ENCODE measurements around the gene RAD50.

RAD50 gene

DNA sequence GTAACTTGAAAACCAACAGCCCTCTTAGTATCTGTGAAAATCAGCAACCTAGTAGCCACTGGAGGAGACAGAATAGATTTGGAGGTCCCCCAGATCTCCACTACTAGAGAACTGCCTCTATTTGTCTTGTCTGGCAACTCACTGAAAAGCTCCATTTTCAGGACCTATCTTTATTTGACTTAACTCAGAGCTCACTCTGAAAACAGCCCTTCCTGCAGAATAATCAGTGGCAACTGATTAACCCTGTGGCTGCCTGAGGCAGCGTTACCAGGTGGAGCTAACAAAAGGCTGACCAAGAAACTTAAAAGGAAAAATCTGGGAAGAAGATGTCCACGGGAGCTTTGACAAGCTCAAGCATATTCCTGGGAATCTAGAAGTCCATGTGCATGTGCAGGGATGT, 90.7 kb downstream of the RAD50 start:
- no peaks in the 10 kb centered on the region for H3K36me3 ChIP-seq (replicated peaks; ENCODE audit: insufficient read depth, low read length)

DNA sequence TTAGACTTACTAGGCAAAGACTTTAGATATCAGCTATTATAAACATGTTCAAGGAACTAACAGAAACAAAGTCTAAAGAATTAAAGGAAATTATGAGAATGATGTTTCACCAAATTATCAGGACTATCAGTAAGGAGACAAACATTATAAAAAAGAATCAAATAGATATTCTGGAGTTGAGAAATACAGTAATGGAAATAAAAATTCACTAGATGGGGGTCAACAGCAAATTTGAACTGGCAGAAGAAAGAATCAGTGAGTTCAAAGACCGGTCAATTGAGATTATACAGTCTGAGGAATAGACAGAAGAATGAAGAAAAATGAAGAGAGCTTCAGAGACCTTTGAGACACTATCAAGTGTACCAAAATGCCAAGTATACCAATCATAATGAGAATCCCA, 91.6 kb downstream of the RAD50 start:
- H3K9ac ChIP-seq (ENCODE audit: low read length), result no peak overlapping the region
- H3K79me2 ChIP-seq (ENCODE audit: low read length), result no peaks in the 10 kb centered on the region
- H3K36me3 ChIP-seq (replicated peaks; ENCODE audit: insufficient read depth, low read length), result no peaks in the 10 kb centered on the region
- no peak overlapping the region for H3K4me2 ChIP-seq (ENCODE audit: low read depth, low read length)
- H3K9me3 ChIP-seq (replicated peaks; ENCODE audit: insufficient read depth, low read length), result no peaks in the 10 kb centered on the region
- H3K4me1 ChIP-seq (ENCODE audit: low read length), result no peaks in the 10 kb centered on the region
- no peak for DNase-seq
- no peaks in the 10 kb centered on the region for H3K27me3 ChIP-seq (replicated peaks; ENCODE audit: insufficient read depth, low read length)
- no peaks in the 10 kb centered on the region for H3K9me2 ChIP-seq (replicated peaks; ENCODE audit: insufficient read depth, low read length)
- no peak overlapping the region for H3K27ac ChIP-seq (ENCODE audit: low read length)
- no peak overlapping the region for H2AFZ ChIP-seq (ENCODE audit: low read length)
- H3K4me3 ChIP-seq (ENCODE audit: low read length), result no peak overlapping the region
- no peaks in the 10 kb centered on the region for H4K20me1 ChIP-seq (ENCODE audit: insufficient read depth, low read length)
- no peaks in the 10 kb centered on the region for H3F3A ChIP-seq (ENCODE audit: insufficient read depth, low read length)
- TF ChIP-seq, protein P1, sequence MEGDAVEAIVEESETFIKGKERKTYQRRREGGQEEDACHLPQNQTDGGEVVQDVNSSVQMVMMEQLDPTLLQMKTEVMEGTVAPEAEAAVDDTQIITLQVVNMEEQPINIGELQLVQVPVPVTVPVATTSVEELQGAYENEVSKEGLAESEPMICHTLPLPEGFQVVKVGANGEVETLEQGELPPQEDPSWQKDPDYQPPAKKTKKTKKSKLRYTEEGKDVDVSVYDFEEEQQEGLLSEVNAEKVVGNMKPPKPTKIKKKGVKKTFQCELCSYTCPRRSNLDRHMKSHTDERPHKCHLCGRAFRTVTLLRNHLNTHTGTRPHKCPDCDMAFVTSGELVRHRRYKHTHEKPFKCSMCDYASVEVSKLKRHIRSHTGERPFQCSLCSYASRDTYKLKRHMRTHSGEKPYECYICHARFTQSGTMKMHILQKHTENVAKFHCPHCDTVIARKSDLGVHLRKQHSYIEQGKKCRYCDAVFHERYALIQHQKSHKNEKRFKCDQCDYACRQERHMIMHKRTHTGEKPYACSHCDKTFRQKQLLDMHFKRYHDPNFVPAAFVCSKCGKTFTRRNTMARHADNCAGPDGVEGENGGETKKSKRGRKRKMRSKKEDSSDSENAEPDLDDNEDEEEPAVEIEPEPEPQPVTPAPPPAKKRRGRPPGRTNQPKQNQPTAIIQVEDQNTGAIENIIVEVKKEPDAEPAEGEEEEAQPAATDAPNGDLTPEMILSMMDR (IDR thresholded peaks at IDR 0.05; ENCODE audit: low read length), result no peak
- no peak for TF ChIP-seq EZH2phosphoT487 (IDR thresholded peaks at IDR 0.05; ENCODE audit: low read length)
- TF ChIP-seq EZH2 (optimal IDR thresholded peaks at IDR 0.05; ENCODE audit: low read depth, low read length), result no peak

More for the DNA sequence above, 90.7 kb downstream of the RAD50 start:
- Histone ChIP-seq H3K9ac (ENCODE audit: low read length) (no peak overlapping the region), H3K4me3 (ENCODE audit: low read length) (no peak overlapping the region), H4K20me1 (ENCODE audit: insufficient read depth, low read length) (no peaks in the 10 kb centered on the region), H3K27me3 (replicated peaks; ENCODE audit: insufficient read depth, low read length) (no peaks in the 10 kb centered on the region), H3K4me2 (ENCODE audit: low read depth, low read length) (no peak overlapping the region), H3K9me2 (replicated peaks; ENCODE audit: insufficient read depth, low read length) (no peaks in the 10 kb centered on the region), H2AFZ (ENCODE audit: low read length) (no peak overlapping the region), H3K9me3 (replicated peaks; ENCODE audit: insufficient read depth, low read length) (no peaks in the 10 kb centered on the region), H3K79me2 (ENCODE audit: low read length) (no peaks in the 10 kb centered on the region), H3F3A (ENCODE audit: insufficient read depth, low read length) (no peaks in the 10 kb centered on the region), H3K4me1 (ENCODE audit: low read length) (no peaks in the 10 kb centered on the region), H3K27ac (ENCODE audit: low read length) (no peak overlapping the region)
- no peak for DNase-seq
- TF ChIP-seq, protein P1 (IDR thresholded peaks at IDR 0.05; ENCODE audit: low read length), result no peak
- TF ChIP-seq EZH2 (optimal IDR thresholded peaks at IDR 0.05; ENCODE audit: low read depth, low read length) (no peak), EZH2phosphoT487 (IDR thresholded peaks at IDR 0.05; ENCODE audit: low read length) (no peak)

DNA sequence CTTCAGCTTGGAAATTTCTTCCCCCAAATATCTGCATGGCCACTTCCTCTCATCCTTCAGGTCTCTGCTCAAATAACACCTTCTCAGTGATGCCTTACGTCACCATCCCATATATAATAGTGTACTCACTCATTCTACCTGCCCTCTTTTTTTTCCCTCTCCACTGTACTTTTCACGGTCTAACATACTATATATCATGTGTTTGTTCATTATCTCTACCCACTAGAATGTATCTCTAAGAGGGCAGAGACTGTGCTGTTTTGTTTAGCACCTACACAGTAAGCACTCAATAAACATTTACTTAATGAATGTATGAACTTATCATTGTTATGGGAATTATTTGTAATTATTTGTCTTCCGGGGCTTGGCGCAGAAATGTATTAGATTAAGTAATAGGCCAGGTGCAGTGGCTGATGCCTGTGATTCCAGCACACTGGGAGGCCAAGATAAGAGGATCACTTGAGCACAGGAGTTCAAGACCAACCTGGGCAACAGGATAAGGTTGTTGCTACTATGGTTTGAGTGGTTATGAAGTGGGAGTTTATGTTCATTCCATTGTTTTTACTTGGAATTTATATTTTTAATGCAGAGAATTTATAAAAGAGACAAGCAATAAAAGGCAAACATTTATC, 95.2 kb downstream of the RAD50 start:
- H3K9me2 ChIP-seq (replicated peaks; ENCODE audit: insufficient read depth, low read length), result no peaks in the 10 kb centered on the region
- no peaks in the 10 kb centered on the region for H3K4me1 ChIP-seq (ENCODE audit: low read length)
- H3K9ac ChIP-seq (ENCODE audit: low read length), result no peak overlapping the region
- H3K4me3 ChIP-seq (ENCODE audit: low read length), result no peak overlapping the region
- no peaks in the 10 kb centered on the region for H3K79me2 ChIP-seq (ENCODE audit: low read length)
- no peaks in the 10 kb centered on the region for H3K9me3 ChIP-seq (replicated peaks; ENCODE audit: insufficient read depth, low read length)
- TF ChIP-seq EZH2phosphoT487 (IDR thresholded peaks at IDR 0.05; ENCODE audit: low read length) (no peak), EZH2 (optimal IDR thresholded peaks at IDR 0.05; ENCODE audit: low read depth, low read length) (no peak)
- TF ChIP-seq, protein P1 (IDR thresholded peaks at IDR 0.05; ENCODE audit: low read length), result no peak
- no peaks in the 10 kb centered on the region for H3K36me3 ChIP-seq (replicated peaks; ENCODE audit: insufficient read depth, low read length)
- H3K27ac ChIP-seq (ENCODE audit: low read length), result no peak overlapping the region
- no peaks in the 10 kb centered on the region for H4K20me1 ChIP-seq (ENCODE audit: insufficient read depth, low read length)
- H3K4me2 ChIP-seq (ENCODE audit: low read depth, low read length), result no peak overlapping the region
- no peak for DNase-seq
- H3F3A ChIP-seq (ENCODE audit: insufficient read depth, low read length), result no peaks in the 10 kb centered on the region
- H3K27me3 ChIP-seq (replicated peaks; ENCODE audit: insufficient read depth, low read length), result no peaks in the 10 kb centered on the region
- H2AFZ ChIP-seq (ENCODE audit: low read length), result no peak overlapping the region
